ENCODE data around the gene HIBCH.

Gene HIBCH

GRCh38 chr2:190221429-190221828 lies 98.2 kb downstream of the HIBCH start:
- DNase-seq (ENCODE audit: insufficient read length, low spot score), result no peak
- no peak for FAIRE-seq
- no peak for TF ChIP-seq CTCF (IDR thresholded peaks at IDR 0.05; ENCODE audit: insufficient read depth, missing control alignments)

GRCh38 chr2:190219186-190219585 lies 100.4 kb downstream of the HIBCH start:
- DNase-seq (ENCODE audit: insufficient read length, low spot score) (no peak), FAIRE-seq (no peak)
- TF ChIP-seq CTCF (IDR thresholded peaks at IDR 0.05; ENCODE audit: insufficient read depth, missing control alignments), result no peak

GRCh38 chr2:190217616-190218015 lies 102.0 kb downstream of the HIBCH start:
- FAIRE-seq, result no peak
- DNase-seq (ENCODE audit: insufficient read length, low spot score), result no peak

GRCh38 chr2:190216829-190217228 lies 102.8 kb downstream of the HIBCH start:
- FAIRE-seq (no peak), DNase-seq (ENCODE audit: insufficient read length, low spot score) (no peak)
- no peak for TF ChIP-seq CTCF (IDR thresholded peaks at IDR 0.05; ENCODE audit: insufficient read depth, missing control alignments)

More at GRCh38 chr2:190217616-190218015, 102.0 kb downstream of the HIBCH start:
- TF ChIP-seq CTCF (IDR thresholded peaks at IDR 0.05; ENCODE audit: insufficient read depth, missing control alignments), result no peak

GRCh38 chr2:190215620-190216019 lies 104.0 kb downstream of the HIBCH start:
- FAIRE-seq, result no peak
- TF ChIP-seq CTCF (IDR thresholded peaks at IDR 0.05; ENCODE audit: insufficient read depth, missing control alignments), result no peak
- DNase-seq (ENCODE audit: insufficient read length, low spot score), result no peak

- DNase-seq (ENCODE audit: insufficient read length, low spot score), result no peak
- FAIRE-seq, result no peak
- TF ChIP-seq CTCF (IDR thresholded peaks at IDR 0.05; ENCODE audit: insufficient read depth, missing control alignments), result no peak
These were observed 105.0 kb downstream of the HIBCH start for GRCh38 chr2:190214426-190215194.

All from D721Med (cell line).